HUES64 (cell line): ENCODE measurements around the gene PTPRN2.
"Not testable (repeated sequence)": the region's sequence is repeated elsewhere in the genome, so short reads cannot be mapped to it uniquely, and the experiment has no call there.

Experiments used
- H3K27ac ChIP-seq: 2 replicates; pipeline ENCODE4 v1.7.0; 2013; ENCODE audit warnings: low read depth, low read length, inconsistent platforms
- H3K27me3 ChIP-seq: 2 replicates; pipeline ENCODE4 v1.6.1; 2013; ENCODE audit warnings: mild to moderate bottlenecking, low read length; ENCODE audit not compliant: insufficient read depth
- H3K36me3 ChIP-seq: 2 replicates; pipeline ENCODE4 v1.6.1; 2013; ENCODE audit warnings: mild to moderate bottlenecking, low read length; ENCODE audit not compliant: insufficient read depth
- H3K4me1 ChIP-seq: 2 replicates; pipeline ENCODE4 v1.6.1; 2013; ENCODE audit warnings: mild to moderate bottlenecking, low read length, moderate library complexity; ENCODE audit not compliant: insufficient read depth
- H3K4me3 ChIP-seq: 2 replicates; pipeline ENCODE4 v1.5.1; 2013; ENCODE audit warnings: mild to moderate bottlenecking, low read length, moderate library complexity
- H3K9ac ChIP-seq: 2 replicates; pipeline ENCODE4 v1.6.1; 2013; ENCODE audit warnings: mild to moderate bottlenecking, low read depth, low read length
- H3K9me3 ChIP-seq: 2 replicates; pipeline ENCODE4 v1.6.1; 2013; ENCODE audit warnings: low read depth, low read length; ENCODE audit not compliant: insufficient read depth
- WGBS: fragments of 150-250, 120-280 bp; methylation state at CpG from one replicate; pipeline ENCODE4 v1.1.7; 2013; ENCODE audit warnings: missing lambda C conversion rate; 5-methylcytosine and 5-hydroxymethylcytosine counted together

The PTPRN2 gene

DNA sequence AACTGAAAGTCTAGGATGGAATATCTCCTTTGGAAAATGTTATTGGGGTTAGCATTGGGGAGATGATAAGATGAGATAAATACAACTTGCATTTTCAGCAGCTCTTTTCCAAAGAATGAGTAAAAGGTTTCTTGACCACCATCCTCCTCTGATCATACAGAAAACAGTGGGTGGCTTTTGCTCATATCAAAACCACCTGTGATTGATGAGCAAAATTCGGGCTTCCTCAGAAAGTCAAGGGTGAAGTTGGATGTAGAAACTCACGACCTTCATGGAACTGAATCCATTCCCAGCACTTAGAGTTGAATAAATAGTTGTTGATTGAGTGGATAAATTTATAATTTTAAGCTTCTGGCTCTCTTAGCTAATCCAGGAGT is 1092.5 kb downstream of the PTPRN2 start:
- H3K36me3 ChIP-seq: no peaks in the 10 kb centered on the region
- H3K27me3 ChIP-seq: no peaks in the 10 kb centered on the region
- peaks cover 88% of the 10 kb centered on the region for H3K9me3 ChIP-seq
- H3K4me3 ChIP-seq: no peak overlapping the region
- no peaks in the 10 kb centered on the region for H3K4me1 ChIP-seq
- 35% methylated on average over 2 of the region's 2 CpGs for WGBS
- H3K27ac ChIP-seq: no peak overlapping the region
- H3K9ac ChIP-seq: no peak overlapping the region

DNA sequence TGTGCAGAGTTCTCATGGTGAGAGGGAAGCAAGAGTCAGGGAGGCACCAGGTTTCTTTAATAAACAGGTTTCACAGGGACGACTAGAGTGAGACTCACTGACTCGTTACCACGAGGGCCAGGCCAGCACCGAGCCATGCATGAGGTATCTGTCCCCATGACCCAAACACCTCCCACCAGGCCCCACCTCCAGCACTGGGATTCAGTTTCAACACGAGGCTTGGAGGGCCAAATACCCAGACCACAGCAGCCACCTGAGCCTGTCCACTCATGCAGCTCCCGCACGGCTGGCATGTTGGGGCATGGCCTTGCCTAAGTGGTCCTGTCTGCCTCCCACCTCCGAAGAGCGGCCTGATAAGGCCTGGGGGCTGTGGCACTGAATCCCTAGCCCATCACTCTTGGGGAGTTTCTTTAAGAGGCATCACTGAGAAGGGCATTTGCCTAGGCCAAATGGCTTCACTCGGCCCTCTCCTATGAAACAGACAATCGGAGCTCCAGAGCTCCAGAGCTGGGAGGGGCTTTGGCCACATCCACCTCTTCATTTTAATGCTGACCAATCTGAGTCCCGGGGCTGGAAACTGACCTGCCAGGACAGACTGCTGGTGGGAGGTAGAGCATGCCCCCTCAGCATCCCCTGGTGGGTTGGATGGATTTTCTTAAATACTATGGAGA is 1093.0 kb downstream of the PTPRN2 start:
- Histone ChIP-seq H3K4me1 (no peaks in the 10 kb centered on the region), H3K27me3 (no peaks in the 10 kb centered on the region), H3K4me3 (no peak overlapping the region), H3K9me3 (peaks cover 88% of the 10 kb centered on the region), H3K27ac (no peak overlapping the region), H3K9ac (no peak overlapping the region), H3K36me3 (no peaks in the 10 kb centered on the region)
- 76% methylated on average over 12 of the region's 12 CpGs for WGBS

DNA sequence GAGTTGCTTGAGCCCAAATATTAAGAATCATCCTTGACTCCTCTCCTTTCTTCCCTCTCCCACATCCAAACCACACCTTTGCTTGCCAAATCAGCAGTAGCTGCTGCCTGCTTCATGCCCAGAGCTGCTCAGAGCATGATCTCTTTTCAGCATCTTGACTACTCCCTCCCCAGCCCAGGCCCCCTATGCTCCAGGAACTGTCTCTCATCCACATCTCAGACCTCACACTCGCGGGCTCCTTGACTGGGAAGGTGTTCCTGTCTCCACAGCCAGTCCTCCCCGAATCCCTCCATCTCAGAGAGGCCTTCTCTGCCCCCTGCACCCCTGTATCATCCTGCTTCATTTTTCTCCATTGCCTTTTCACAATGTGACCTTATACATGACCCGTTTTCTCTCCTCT is 1093.8 kb downstream of the PTPRN2 start:
- whole genome bisulfite sequencing: 72% methylated on average over 3 of the region's 4 CpGs
- no peaks in the 10 kb centered on the region for H3K36me3 ChIP-seq

DNA sequence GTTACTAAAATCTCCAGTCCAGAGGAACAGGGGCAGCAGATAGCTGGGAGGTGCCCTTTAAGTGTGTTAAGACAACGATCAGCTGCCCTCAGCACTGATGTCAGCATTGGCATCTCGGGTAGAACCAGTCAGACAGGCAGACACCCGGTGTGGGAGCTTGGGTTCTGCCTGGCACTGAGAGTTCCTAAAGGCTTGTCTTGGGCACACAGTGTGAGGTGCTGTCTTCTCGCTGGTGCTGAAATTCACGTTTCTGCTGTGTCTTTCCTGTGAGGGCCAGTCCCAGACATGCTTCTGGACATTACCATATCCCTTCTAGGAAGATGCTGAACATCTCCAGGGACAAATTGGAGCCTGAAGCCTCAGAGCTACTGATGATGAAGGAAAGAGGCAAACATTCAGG is 1094.6 kb downstream of the PTPRN2 start:
- H3K9me3 ChIP-seq: peaks cover 76% of the 10 kb centered on the region
- no peaks in the 10 kb centered on the region for H3K27me3 ChIP-seq
- no peak overlapping the region for H3K27ac ChIP-seq
- H3K4me1 ChIP-seq: no peaks in the 10 kb centered on the region
- H3K4me3 ChIP-seq: no peak overlapping the region
- no peaks in the 10 kb centered on the region for H3K36me3 ChIP-seq
- WGBS: 60% methylated on average over 5 of the region's 5 CpGs
- no peak overlapping the region for H3K9ac ChIP-seq

More for the DNA sequence above, 1093.8 kb downstream of the PTPRN2 start:
- Histone ChIP-seq H3K4me1 (no peaks in the 10 kb centered on the region), H3K27me3 (no peaks in the 10 kb centered on the region), H3K4me3 (no peak overlapping the region), H3K9ac (no peak overlapping the region), H3K27ac (no peak overlapping the region), H3K9me3 (peaks cover 79% of the 10 kb centered on the region)

- peaks cover 81% of the 10 kb centered on the region for H3K9me3 ChIP-seq
- no peak overlapping the region for H3K27ac ChIP-seq
- no peaks in the 10 kb centered on the region for H3K4me1 ChIP-seq
- H3K27me3 ChIP-seq: no peaks in the 10 kb centered on the region
- WGBS: 61% methylated on average over 8 of the region's 8 CpGs
- H3K4me3 ChIP-seq: no peak overlapping the region
- H3K36me3 ChIP-seq: no peaks in the 10 kb centered on the region
- no peak overlapping the region for H3K9ac ChIP-seq
Measured at GRCh38 chr7:157490465-157490912, 1097.1 kb downstream of the PTPRN2 start.

GRCh38 chr7:157489870-157490269 is 1097.8 kb downstream of the PTPRN2 start:
- not testable (repeated sequence) for H3K36me3 ChIP-seq, H3K27ac ChIP-seq, H3K4me1 ChIP-seq, H3K9ac ChIP-seq, H3K27me3 ChIP-seq, H3K4me3 ChIP-seq
- H3K9me3 ChIP-seq: peaks cover 81% of the 10 kb centered on the region
- 52% methylated on average over 3 of the region's 3 CpGs for WGBS
